ENCODE results near the gene CHTF18. TPM values are rescaled to one million over a fixed set of nuclear protein-coding genes. Genes with fewer than 3 reads are reported as not detected.

The CHTF18 gene
- total RNA-seq, 1 donor from 2014 or later = 49.7 TPM

DNA sequence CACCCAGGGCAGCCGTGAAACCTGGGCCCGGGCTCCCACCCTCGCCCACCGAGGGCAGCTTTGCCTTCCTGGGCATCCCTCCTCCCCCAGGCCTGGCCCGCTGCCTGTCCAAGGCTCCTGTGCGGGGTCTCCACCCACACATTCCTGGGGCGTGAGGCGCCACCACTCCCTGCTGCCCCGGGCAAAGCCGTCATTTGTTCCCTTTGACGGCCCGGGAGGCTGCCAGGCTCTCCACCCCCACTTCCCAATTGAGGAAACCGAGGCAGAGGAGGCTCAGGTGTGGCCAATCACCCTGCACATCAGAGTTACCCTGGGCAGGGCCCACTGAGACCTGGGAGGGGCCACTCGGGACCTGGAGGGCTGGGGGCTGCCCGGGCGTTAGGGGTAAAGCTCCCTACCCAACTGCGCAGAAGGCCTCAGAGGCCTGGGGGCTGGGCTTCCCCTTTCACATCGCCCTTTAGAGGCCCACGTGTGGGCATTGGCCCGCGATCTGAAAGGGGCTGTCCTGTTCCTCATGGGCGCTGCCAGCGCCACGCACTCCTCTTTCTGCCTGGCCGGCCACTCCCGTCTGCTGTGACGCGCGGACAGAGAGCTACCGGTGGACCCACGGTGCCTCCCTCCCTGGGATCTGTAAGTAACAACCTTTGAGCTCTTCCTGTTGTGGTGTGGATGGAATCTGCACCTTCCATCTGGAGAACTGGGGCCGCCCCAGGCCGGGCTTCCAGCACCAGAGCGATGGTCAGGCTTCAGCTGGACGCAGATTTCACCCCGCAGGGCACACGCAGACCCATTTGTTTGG lies 27.7 kb upstream of the CHTF18 start, which contains the start of gene MSLN:
Gene MSLN, plus strand, starts transcription at position 190 of the 799 bp plus-strand sequence. CDS start 1,947 bp downstream, outside the sequence.
- no peak within 1 kb of the TSS for H3K4me3 ChIP-seq (ENCODE audit: low read depth, low read length)
- DNase-seq (ENCODE audit: low read depth) = no peak
- TF ChIP-seq CTCF (conservative IDR thresholded peaks at IDR 0.05; ENCODE audit: low read depth, low read length) = no peak

- no peak for TF ChIP-seq CTCF (conservative IDR thresholded peaks at IDR 0.05; ENCODE audit: low read depth, low read length)
- no peak overlapping the region for H3K4me3 ChIP-seq (ENCODE audit: low read depth, low read length)
- DNase-seq (ENCODE audit: low read depth) = no peak
Measured at GRCh38 chr16:761625-762513, 26.6 kb upstream of the CHTF18 start.

- TF ChIP-seq CTCF (conservative IDR thresholded peaks at IDR 0.05; ENCODE audit: low read depth, low read length) = no peak
- H3K4me3 ChIP-seq (ENCODE audit: low read depth, low read length) = no peak overlapping the region
Measured at GRCh38 chr16:762595-763268, 25.7 kb upstream of the CHTF18 start.

GRCh38 chr16:763369-764183 lies 24.8 kb upstream of the CHTF18 start:
- TF ChIP-seq CTCF (conservative IDR thresholded peaks at IDR 0.05; ENCODE audit: low read depth, low read length) = no peak
- DNase-seq (ENCODE audit: low read depth) = no peak
- no peak overlapping the region for H3K4me3 ChIP-seq (ENCODE audit: low read depth, low read length)

More at GRCh38 chr16:762595-763268, 25.7 kb upstream of the CHTF18 start:
- DNase-seq (ENCODE audit: low read depth) = no peak

GRCh38 chr16:764184-764750 lies 24.2 kb upstream of the CHTF18 start:
- DNase-seq (ENCODE audit: low read depth) = no peak
- no peak for TF ChIP-seq CTCF (conservative IDR thresholded peaks at IDR 0.05; ENCODE audit: low read depth, low read length)

More at GRCh38 chr16:764184-764750, 24.2 kb upstream of the CHTF18 start:
- H3K4me3 ChIP-seq (ENCODE audit: low read depth, low read length) = no peak overlapping the region

All from epithelial cell of proximal tubule (primary cell).